PFSK-1 (cell line): ENCODE results near the gene FGF4.

ENCODE experiments used
- POLR2AphosphoS5 ChIP-seq: IDR thresholded peaks from 2 replicates; pipeline ENCODE4 v1.6.1; 2012; ENCODE audit warnings: low read depth, mild to moderate bottlenecking, control low read depth, low read length, moderate library complexity
- REST ChIP-seq, 2 experiments: IDR thresholded peaks; 2 replicates each; pipeline versions ENCODE4 v1.6.1 to v1.8.0; 2011 to 2012; ENCODE audit warnings: low read depth in 2 of 2, low read length in 2 of 2, control low read depth in 1 of 2, inconsistent platforms in 1 of 2, mild to moderate bottlenecking in 1 of 2, moderate library complexity in 1 of 2; ENCODE audit not compliant: insufficient read depth in 1 of 2
- SIN3A ChIP-seq: IDR thresholded peaks from 2 replicates; pipeline ENCODE4 v1.6.1; 2012; ENCODE audit warnings: mild to moderate bottlenecking, low read length, moderate library complexity, borderline replicate concordance; ENCODE audit not compliant: insufficient read depth
- TAF1 ChIP-seq: IDR thresholded peaks from 2 replicates; pipeline ENCODE4 v1.6.1; 2012; ENCODE audit warnings: low read length, control low read depth, borderline replicate concordance; ENCODE audit not compliant: insufficient read depth

DNA sequence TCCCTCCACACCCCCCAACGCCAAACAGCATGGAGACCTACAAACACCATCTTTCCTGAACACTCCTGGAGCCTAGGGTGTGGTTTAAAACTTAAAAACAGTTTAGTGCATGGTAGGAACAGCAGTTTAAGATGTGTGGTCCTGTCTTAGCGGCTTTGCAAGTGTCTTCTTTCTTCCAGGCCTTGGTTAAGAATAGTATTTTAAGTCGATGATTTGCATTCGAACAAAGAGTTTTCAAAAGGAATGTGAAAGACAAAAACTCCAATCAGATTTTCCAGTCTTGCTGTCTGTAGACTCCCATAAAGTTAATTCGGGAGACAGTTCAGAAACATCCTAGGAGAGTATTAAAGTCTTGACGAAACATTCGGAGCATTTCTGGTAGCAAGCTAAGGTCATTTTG lies 3.7 kb downstream of the FGF4 start:
- TF ChIP-seq POLR2AphosphoS5: no peak
- TF ChIP-seq REST (IDR thresholded peaks at IDR 0.05; ENCODE audit: insufficient read depth in 1 of 2, low read depth in 2 of 2, low read length in 2 of 2): no peak
- TF ChIP-seq TAF1: no peak
- no peak for TF ChIP-seq SIN3A
